ENCODE data around the gene WDR70. TPM values are rescaled to one million over a fixed set of nuclear protein-coding genes. Genes with fewer than 3 reads are reported as not detected.
"Not testable (repeated sequence)": the region's sequence is repeated elsewhere in the genome, so short reads cannot be mapped to it uniquely, and the experiment has no call there.

The WDR70 gene
- total RNA-seq, 1 donor from 2014 or later = 25.0 TPM

DNA sequence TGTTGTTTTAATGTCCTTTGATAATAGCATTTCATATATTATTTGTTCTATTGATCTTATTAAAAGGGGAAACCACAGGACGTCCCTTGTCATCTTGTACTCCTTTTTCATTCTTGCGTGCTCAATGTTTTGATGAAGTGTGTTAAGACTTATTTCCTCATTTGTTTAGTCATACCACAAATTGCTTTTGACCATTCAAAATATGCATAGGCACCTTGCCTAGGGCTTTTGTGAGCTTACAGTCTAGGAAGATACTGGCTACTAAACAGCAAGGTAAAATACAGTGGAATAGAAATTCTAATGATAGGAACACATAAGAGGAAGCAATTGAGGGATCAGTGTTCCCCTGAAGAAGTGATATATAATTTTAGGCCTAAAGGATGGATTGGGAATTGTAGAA lies 190.3 kb downstream of the WDR70 start:
- DNase-seq (ENCODE audit: low read depth in 2 of 2) = no peak

DNA sequence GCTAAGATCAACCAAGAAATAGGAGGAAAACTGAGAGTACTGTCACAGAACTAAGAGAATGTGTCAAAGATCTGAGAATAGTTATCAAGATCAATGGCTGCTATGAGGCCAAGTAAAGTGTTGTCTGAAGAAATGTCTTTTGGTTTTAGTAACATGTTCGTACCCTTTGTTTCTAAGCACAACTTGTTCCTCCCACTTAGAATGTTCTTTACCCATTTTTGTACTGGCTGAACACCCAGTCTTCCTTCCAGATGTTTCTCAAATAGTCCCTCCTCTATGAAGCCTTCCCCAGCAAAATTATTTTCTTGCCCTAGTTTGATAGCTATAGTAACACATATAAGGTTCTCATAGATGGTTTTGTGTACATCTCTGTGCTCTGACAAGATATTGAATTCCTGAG lies 191.5 kb downstream of the WDR70 start:
- DNase-seq (ENCODE audit: low read depth in 2 of 2) = no peak

DNA sequence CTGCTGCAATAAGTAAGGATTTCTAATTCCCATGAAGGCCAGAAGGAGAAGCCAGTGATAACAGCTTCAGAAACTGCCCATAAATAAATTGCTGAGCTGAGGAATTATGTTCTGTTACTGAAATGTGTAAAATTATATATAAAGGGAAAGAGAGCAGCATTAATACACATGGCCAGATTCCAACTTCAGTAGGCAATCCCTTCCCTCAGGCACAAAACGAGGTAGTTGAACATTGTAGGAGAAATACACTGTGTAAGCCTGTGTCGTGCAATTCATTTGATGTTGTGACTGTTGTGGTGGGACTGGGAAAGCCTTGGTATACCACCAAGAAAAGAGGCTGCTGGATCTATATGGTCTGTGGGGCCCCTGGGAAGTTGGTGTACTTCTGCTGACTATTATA lies 192.9 kb downstream of the WDR70 start:
- DNase-seq (ENCODE audit: low read depth in 2 of 2) = no peak

DNA sequence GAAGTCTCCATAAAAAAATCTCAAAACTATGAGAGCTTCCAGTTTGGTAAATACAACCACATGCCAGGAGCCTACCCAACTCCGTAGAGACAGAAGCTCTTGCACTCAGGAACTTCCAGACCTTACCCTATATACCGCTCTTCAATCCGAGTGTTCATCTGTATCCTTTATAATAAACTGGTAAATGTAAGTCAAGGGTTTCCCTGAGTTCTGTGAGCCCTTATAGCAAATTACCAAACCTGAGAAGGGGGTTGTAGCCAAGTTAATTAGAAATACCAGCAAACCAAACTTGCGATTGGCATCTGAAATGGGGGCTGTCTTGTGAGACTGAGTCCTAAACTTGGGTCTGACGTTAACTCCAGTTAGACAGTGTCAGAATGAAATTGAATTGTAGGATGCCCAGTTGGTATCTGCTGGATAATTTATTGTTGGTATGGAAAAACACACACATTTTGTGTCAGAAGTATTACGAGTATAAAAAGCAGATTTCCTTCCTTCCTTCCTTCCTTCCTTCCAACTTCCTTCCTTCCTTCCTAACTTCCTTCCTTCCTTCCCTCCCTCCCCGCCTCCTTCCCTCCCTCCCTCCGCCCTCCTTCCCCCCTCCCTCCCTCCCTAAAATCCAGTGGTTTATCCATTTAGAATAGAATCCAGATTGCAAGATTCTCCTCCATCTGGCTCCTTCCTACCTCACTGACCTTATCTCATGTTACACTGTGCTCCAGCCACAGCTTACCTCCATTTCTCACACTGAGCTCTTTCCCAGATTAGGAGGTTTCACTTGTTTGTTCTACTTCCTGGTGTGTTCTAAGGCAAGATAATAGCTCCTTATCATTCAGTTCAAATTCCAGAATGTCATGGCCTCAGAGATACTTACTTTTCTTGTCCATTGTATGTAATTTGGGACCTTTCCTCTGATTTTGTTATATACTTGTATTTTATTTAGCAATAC lies 196.7 kb downstream of the WDR70 start:
- DNase-seq (ENCODE audit: low read depth in 2 of 2) = no peak

DNA sequence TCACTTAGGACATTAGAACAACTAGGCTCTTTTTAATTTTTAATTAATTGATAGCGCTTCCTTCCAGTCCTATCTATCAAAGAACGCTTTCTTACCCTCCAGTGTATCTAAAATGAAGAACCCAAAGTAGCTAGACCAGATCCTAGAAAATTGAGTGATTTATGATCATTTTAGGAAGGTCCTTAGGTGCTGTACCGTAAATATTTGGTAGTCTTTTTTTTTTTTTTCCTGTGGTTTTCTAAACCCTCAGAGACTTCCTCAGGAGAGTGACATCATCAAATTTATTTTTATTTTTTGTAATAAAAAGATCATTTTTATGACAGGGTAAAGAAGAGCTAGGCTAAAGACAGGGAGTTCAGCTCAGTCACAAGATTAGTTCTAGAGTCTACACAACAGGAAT lies 197.4 kb downstream of the WDR70 start:
- DNase-seq (ENCODE audit: low read depth in 2 of 2) = no peak

DNA sequence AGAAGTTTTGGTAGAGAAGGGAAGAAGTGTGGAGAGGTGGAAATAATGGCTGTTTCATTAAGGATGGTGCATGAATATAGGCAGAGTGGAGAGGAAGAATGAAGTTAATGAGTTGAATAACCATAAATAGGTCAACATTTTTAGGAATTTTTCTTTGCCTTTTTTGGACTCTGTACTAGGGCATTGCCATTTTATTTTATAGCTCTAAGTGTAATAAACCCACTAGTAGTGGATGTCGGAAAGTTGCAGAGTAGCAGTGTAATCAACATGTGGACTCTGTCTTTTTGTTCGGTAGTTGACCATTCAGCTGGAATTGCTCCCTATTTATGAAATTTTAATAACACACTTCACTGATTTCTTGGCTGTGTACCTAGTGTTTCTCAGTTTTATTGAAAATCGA lies 199.1 kb downstream of the WDR70 start:
- DNase-seq (ENCODE audit: low read depth in 2 of 2) = no peak

DNA sequence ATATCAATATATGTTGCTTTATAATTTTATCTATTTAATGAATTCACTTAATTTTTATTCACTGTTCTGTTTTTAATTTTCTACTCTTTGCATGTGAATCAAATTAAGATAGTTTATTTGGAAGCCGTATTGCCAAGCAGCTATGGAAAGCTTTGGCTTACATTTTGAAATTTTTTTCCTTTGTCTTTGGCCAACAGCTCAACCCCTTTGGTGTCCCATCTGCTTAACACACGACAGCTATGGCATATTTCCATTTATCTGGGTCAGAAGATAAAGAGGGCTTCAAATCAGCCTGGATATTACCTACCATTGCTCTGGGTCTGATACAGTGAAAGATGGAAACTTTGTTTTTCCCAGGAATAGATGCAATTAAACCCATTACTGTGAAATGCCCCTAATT lies 201.0 kb downstream of the WDR70 start:
- no peak for DNase-seq (ENCODE audit: low read depth in 2 of 2)

DNA sequence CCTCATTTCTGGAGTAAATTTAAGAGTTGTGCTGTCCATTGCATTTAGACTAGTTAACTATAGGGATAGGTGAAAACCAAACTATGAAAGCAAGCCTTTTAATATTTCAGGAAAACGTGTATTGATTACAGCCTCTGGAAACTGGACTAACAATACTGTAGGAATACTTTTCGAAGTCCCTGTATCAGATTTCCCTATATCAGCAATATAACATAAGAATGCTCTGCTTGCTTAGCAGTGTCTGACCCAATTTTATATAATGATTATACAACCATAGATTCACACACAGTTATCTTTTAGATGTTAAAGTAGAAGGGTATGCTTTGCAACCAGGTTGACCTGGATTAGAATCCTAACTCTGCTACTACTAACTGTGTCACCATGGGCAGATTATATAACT lies 203.1 kb downstream of the WDR70 start:
- DNase-seq (ENCODE audit: low read depth in 2 of 2) = no peak

DNA sequence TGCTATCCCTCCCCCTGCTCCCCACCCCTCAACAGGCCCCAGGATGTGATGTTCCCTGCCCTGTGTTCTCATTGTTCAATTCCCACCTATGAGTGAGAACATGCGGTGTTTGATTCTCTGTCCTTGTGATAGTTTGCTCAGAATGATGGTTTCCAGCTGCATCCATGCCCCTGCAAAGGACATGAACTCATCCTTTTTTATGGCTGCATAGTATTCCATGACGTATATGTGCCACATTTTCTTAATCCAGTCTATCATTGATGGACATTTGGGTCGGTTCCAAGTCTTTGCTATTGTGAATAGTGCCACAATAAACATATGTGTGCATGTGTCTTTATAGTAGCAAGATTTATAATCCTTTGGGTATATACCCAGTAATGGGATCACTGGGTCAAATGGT lies 214.2 kb downstream of the WDR70 start:
- DNase-seq (ENCODE audit: low read depth in 2 of 2) = not testable (repeated sequence)

DNA sequence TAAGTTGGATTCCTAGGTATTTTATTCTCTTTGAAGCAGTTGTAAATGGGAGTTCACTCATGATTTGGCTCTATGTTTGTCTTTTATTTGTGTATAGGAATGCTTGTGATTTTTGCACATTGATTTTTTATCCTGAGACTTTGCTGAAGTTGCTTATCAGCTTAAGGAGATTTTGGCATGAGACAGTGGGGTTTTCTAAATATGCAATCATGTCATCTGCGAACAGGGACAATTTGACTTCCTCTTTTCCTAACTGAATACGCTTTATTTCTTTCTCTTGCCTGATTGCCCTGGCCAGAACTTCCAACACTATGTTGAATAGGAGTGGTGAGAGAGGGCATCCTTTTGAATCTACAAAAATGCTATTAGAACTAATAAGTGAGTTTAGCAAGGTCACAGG lies 215.7 kb downstream of the WDR70 start:
- DNase-seq (ENCODE audit: low read depth in 2 of 2) = not testable (repeated sequence)

DNA sequence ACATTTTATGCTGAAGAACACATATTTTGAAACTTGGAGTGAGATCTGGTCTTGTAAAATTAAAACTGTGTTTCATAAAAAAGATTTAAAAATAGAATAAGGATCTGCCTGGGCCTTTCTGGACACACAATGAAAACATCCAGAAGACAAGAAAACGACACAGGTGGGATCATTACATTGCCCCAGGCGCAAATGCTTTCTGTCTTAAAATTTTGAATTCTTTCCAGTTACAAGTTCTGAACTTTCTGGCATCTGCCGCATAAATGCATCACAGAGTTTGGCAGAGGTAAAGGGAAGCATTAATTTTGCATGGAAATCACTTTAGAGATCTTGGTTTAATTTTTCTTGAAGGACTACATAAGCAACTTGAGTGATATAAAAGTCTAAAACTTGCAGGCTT lies 219.6 kb downstream of the WDR70 start:
- DNase-seq (ENCODE audit: low read depth in 2 of 2) = no peak

DNA sequence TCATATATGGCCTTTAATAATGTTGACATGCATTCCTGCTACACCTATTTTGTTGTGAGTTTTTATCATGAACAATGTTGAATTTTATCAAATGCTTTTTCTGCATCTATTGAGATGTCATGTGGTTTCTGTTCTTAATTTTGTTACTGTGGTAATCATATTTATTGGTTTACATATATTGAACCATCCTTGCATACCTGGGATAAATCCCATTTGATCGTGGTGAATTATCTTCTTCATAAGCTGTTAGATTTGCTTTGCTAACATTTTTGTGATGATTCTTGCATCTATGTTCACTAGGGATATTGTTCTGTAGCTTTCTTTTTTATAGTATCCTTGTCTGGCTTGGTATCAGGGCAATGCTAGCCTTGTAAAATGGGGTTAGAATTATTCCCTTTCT lies 222.0 kb downstream of the WDR70 start:
- DNase-seq (ENCODE audit: low read depth in 2 of 2) = no peak

DNA sequence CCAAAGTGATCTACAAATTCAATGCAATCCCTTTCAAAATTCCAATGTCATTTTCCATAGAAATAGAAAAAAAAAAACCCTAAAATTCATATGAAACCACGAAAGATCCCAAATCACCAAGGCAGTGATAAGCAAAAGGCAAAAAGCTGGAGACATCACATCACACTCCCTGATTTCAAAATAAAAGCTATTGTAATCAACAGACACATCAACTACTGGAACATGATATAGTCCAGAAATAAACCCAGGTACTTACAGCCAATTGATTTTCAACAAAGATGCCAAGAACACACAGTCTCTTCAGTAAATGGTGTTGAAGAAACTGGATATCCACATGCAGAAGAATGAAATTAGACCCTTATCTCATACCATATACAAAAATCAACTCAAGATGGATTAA lies 224.0 kb downstream of the WDR70 start:
- DNase-seq (ENCODE audit: low read depth in 2 of 2) = no peak

DNA sequence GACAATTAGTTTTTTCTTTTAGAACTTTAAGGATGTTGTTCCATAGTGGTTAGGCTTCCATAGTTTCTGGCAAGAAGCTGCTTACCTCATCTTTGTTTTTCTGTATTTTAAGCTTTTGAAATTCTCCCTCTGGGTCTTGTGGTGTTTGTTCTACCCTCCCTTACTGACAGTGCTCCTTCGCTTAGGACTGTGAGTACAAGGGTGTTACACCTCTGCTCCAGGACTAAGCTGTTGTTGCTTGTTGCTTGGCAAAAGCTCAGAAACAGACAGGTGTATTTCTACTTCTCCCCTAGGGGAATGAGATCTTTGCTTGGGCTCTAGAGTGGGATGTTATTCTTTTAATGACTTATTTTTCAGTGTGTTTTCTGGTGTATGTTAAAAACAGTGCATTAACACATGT lies 225.2 kb downstream of the WDR70 start:
- DNase-seq (ENCODE audit: low read depth in 2 of 2) = no peak

DNA sequence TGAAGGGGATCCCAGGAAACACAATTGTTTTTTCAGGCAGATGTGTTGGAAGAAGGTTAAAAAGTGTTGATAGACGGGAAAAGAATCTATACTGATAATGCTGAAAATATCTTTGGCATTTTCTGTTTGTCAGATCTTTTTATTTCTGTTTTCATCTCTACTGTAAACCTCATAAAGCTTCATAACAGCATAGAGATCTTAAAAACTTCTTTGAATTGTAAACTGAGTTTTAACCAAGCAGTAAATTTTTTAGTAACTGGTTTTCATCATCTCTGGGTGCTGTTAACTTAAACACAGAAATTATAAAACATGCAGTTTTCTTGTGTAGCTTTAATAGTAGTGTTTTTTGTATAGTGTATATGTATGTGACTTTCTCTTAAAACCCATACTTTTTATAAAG lies 227.0 kb downstream of the WDR70 start:
- no peak for DNase-seq (ENCODE audit: low read depth in 2 of 2)

DNA sequence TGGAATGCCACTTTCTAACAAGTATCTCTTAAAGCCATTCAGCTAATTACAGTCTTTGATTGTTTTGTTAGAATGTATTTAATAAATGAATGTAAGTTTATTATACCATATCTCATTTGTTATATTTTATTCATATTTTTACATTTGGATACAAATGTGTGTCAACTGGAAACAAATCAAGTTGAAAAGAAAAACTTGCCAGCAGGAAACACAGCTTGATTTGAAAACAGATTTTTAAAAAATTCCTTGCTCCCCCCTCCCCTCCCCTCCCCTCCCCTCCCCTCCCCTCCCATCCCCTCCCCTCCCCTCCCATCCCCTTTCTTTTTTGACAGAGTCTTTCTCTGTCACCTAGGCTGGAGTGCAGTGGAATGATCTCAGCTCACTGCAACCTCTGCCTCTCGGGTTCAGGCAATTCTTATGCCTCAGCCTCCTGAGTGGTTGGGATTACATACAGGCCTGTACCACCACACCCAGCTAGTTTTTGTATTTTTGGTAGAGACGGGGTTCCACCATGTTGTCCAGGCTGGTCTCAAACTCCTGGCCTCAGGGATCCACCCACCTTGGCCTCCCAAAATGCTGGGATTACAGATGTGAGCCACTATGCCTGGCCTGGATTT lies 227.6 kb downstream of the WDR70 start:
- DNase-seq (ENCODE audit: low read depth in 2 of 2) = no peak

DNA sequence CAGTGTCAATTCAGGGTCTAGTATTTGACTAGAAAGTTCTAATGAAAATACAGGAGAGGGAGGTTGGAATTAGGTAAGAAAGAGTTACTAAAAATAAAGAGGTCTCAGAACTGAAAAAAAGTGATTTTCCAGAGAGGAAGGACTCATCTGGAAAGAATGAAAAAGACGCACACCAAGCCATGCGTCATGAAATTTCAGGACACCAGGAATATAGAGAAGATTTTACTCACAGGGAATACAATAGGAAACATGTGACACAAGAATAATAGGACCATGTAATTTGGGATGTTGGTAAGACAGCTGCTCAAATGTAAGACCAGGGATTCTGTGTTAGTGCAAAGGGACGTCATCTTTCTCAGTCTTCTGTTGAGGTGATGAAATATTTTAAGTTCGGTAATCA lies 236.1 kb downstream of the WDR70 start:
- DNase-seq (ENCODE audit: low read depth in 2 of 2) = peak; percentile 46 to 55

DNA sequence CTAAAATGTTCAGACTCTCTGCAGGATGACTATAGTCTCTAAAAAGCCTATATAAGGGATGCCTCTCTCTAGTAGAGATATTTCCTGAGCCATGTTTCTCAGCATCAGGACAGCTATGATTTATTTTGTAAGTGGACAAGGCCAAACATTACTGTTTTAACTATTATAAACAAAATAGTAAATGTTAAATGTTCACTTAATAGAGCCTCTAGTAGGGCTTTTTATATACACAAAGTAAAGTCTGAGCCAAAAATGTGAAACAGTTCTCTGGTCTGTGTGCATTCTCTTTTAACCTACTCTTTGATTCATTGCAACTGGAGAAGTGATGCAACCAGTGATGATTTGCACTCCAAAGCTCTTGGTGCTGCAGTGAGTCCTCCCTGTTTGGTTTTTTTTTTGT lies 240.2 kb downstream of the WDR70 start:
- DNase-seq (ENCODE audit: low read depth in 2 of 2) = no peak

DNA sequence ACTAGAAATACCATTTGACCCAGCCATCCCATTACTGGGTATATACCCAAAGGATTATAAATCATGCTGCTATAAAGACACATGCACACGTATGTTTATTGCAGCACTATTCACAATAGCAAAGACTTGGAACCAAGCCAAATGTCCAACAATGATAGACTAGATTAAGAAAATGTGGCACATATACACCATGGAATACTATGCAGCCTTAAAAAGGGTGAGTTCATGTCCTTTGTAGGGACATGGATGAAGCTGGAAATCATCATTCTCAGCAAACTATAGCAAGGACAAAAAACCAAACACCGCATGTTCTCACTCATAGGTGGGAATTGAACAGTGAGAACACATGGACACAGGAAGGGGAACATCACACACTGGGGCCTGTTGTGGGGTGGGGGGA lies 243.2 kb downstream of the WDR70 start:
- not testable (repeated sequence) for DNase-seq (ENCODE audit: low read depth in 2 of 2)

DNA sequence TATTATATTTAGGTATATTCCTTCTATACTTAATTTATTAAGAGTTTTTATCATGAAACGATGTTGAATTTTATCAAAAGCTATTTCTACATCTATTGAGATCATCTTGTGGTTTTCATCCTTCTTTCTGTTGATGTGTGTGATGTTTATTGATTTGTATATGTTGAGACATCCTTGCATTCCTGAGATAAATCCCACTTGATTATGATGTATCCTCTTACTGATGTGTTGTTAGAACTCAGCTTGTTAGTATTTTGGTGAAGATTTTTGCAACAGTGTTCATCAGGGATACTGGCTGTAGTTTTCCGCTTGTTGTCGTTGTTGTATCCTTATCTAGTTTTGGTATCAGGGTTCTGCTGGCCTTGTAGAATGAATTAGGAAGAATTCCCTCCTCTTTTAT lies 247.1 kb downstream of the WDR70 start:
- no peak for DNase-seq (ENCODE audit: low read depth in 2 of 2)

DNA sequence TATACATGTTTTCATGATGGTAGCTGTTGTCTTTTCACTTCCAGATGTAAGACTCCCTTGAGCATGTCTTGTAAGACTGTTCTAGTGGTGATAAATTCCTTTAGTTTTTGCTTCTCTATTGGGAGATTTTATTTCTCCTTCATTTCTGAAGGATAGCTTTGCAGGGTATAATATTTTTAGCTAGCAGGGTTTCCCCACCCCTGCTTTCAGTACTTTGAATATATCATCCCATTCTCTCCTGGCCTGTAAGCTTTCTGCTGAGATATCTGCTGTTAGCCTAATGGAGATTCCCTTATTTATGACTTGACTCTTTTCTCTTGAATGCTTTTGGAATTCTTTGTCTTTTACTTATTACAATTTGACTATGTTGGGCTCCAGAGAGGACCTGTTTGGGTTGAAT lies 249.8 kb downstream of the WDR70 start:
- DNase-seq (ENCODE audit: low read depth in 2 of 2) = no peak

DNA sequence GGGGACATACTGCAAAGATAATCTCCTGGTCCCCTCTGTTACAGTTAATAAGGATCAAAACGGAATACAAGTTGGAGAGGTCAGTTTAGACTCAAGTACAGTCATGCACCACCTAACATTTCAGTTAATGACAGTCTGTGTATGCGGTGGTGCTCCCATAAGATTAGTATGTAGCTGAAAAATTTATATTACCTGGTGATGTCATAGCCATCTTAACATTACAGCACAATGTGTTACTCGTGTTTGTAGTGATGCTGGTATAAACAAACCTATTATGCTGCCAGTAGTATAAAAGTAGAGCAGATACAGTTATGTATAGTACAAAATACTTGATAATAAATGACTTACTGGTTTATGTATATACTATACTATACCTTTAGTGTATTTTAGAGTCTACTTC lies 252.8 kb downstream of the WDR70 start:
- DNase-seq (ENCODE audit: low read depth in 2 of 2) = no peak

DNA sequence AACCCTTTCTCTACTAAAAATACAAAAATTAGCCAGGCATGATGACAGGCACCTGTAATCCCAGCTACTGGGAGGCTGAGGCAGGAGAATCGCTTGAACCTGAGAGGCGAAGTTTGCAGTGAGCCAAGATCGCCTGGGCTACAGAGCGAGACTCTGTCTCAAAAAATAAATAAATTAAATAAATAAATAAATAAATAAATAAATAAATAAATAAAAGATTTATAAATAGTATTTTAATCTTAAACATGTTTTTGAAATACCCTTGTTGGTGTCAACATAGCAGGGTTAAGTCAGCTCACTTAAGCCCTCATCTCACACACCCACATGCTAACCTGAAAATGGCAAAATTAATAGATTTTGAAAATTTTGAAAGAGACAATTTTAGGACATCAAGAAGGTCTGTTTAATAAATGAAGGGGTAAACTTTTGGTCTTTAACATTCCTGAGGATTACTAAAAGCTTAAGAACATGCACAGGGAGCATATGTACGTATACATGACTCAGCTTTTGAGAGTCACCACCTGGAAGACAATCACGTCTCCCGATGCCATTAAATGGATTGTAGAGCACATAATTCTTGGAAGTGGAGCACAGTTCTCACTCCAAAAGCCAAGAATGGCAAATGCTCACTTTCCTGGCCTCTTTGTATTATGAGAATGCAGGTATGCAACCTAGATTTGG lies 258.2 kb downstream of the WDR70 start:
- no peak for DNase-seq (ENCODE audit: low read depth in 2 of 2)

All from lung microvascular endothelial cell (primary cell).